Panc1 (cell line): ENCODE data around the gene RNF224.

Experiments used
- CTCF ChIP-seq: fragments of 450-650 bp; IDR thresholded peaks from 2 replicates; pipeline ENCODE4 v1.5.1; 2017; ENCODE audit warnings: mild to moderate bottlenecking
- POLR2AphosphoS5 ChIP-seq: IDR thresholded peaks from 2 replicates; pipeline ENCODE4 v1.6.1; 2012; ENCODE audit warnings: mild to moderate bottlenecking, low read depth, low read length, moderate library complexity
- REST ChIP-seq, 2 experiments: IDR thresholded peaks; 2 replicates each; pipeline ENCODE4 v1.6.1; 2011 to 2012; ENCODE audit warnings: low read depth in 2 of 2, control low read depth in 1 of 2, low read length in 1 of 2, mild to moderate bottlenecking in 1 of 2, moderate library complexity in 1 of 2; ENCODE audit not compliant: insufficient read depth in 1 of 2
- SIN3A ChIP-seq: IDR thresholded peaks from 2 replicates; pipeline ENCODE4 v1.6.1; 2012; ENCODE audit warnings: low read depth, mild to moderate bottlenecking, low read length, moderate library complexity, borderline replicate concordance; ENCODE audit not compliant: insufficient read depth

- TF ChIP-seq CTCF = no peak
- TF ChIP-seq POLR2AphosphoS5 = no peak
- no peak for TF ChIP-seq REST (IDR thresholded peaks at IDR 0.05; ENCODE audit: insufficient read depth in 1 of 2, low read depth in 2 of 2, low read length in 1 of 2)
- TF ChIP-seq SIN3A = no peak
These were observed 20.7 kb upstream of the RNF224 start for GRCh38 chr9:137206602-137207001.
